Measurements from ENCODE around the gene FNTB.
A peak's percentile ranks its signal among the peaks of the same experiment; 100 is the strongest.

The FNTB gene

GRCh38 chr14:64960762-64961276 lies 25.9 kb upstream of the FNTB start:
- H3K4me1 ChIP-seq (ENCODE audit: control insufficient read depth, low read length) = no peaks in the 10 kb centered on the region
- H3K27me3 ChIP-seq (ENCODE audit: control insufficient read depth, low read length) = no peaks in the 10 kb centered on the region
- H3K9me2 ChIP-seq (replicated peaks; ENCODE audit: control insufficient read depth, low read length) = no peaks in the 10 kb centered on the region
- H3K4me3 ChIP-seq (ENCODE audit: low read length) = no peak overlapping the region
- no peaks in the 10 kb centered on the region for H3K79me2 ChIP-seq (ENCODE audit: control insufficient read depth, low read length)
- H3F3A ChIP-seq (ENCODE audit: control insufficient read depth, insufficient read depth) = no peaks in the 10 kb centered on the region
- no peaks in the 10 kb centered on the region for H3K9me3 ChIP-seq (ENCODE audit: control insufficient read depth, insufficient read depth, low read length)
- no peaks in the 10 kb centered on the region for H3K36me3 ChIP-seq (ENCODE audit: control insufficient read depth, low read length)
- no peak overlapping the region for H3K4me2 ChIP-seq (ENCODE audit: low read length)
- TF ChIP-seq EZH2phosphoT487 (IDR thresholded peaks at IDR 0.05; ENCODE audit: borderline replicate concordance, low read length) (no peak), CTCF (IDR thresholded peaks at IDR 0.05; ENCODE audit: low read depth, low read length, poor library complexity, severe bottlenecking) (peak; percentile 23)
- H4K20me1 ChIP-seq (ENCODE audit: control insufficient read depth, insufficient read depth, low read depth, low read length) = no peaks in the 10 kb centered on the region
- no peak overlapping the region for H3K27ac ChIP-seq (ENCODE audit: low read depth, low read length)

- Histone ChIP-seq H3K4me1 (ENCODE audit: control insufficient read depth, low read length) (no peaks in the 10 kb centered on the region), H4K20me1 (ENCODE audit: control insufficient read depth, insufficient read depth, low read depth, low read length) (no peaks in the 10 kb centered on the region), H3K27ac (ENCODE audit: low read depth, low read length) (no peak overlapping the region), H3F3A (ENCODE audit: control insufficient read depth, insufficient read depth) (no peaks in the 10 kb centered on the region), H3K79me2 (ENCODE audit: control insufficient read depth, low read length) (no peaks in the 10 kb centered on the region), H3K9me3 (ENCODE audit: control insufficient read depth, insufficient read depth, low read length) (no peaks in the 10 kb centered on the region), H3K36me3 (ENCODE audit: control insufficient read depth, low read length) (no peaks in the 10 kb centered on the region), H3K27me3 (ENCODE audit: control insufficient read depth, low read length) (no peaks in the 10 kb centered on the region), H3K4me3 (ENCODE audit: low read length) (no peak overlapping the region), H3K4me2 (ENCODE audit: low read length) (no peak overlapping the region), H3K9me2 (replicated peaks; ENCODE audit: control insufficient read depth, low read length) (no peaks in the 10 kb centered on the region)
- TF ChIP-seq CTCF (IDR thresholded peaks at IDR 0.05; ENCODE audit: low read depth, low read length, poor library complexity, severe bottlenecking) (peak; percentile 33), EZH2phosphoT487 (IDR thresholded peaks at IDR 0.05; ENCODE audit: borderline replicate concordance, low read length) (no peak)
These were observed 23.1 kb upstream of the FNTB start for GRCh38 chr14:64963611-64964010.

- Histone ChIP-seq H4K20me1 (ENCODE audit: control insufficient read depth, insufficient read depth, low read depth, low read length) (no peaks in the 10 kb centered on the region), H3K4me3 (ENCODE audit: low read length) (no peak overlapping the region), H3F3A (ENCODE audit: control insufficient read depth, insufficient read depth) (no peaks in the 10 kb centered on the region), H3K9me2 (replicated peaks; ENCODE audit: control insufficient read depth, low read length) (no peaks in the 10 kb centered on the region), H3K4me1 (ENCODE audit: control insufficient read depth, low read length) (no peaks in the 10 kb centered on the region), H3K9me3 (ENCODE audit: control insufficient read depth, insufficient read depth, low read length) (no peaks in the 10 kb centered on the region), H3K4me2 (ENCODE audit: low read length) (no peak overlapping the region), H3K27me3 (ENCODE audit: control insufficient read depth, low read length) (peaks cover 11% of the 10 kb centered on the region), H3K27ac (ENCODE audit: low read depth, low read length) (no peak overlapping the region), H3K79me2 (ENCODE audit: control insufficient read depth, low read length) (no peaks in the 10 kb centered on the region), H3K36me3 (ENCODE audit: control insufficient read depth, low read length) (no peaks in the 10 kb centered on the region)
- TF ChIP-seq CTCF (IDR thresholded peaks at IDR 0.05; ENCODE audit: low read depth, low read length, poor library complexity, severe bottlenecking) (no peak), EZH2phosphoT487 (IDR thresholded peaks at IDR 0.05; ENCODE audit: borderline replicate concordance, low read length) (no peak)
These were observed 21.2 kb upstream of the FNTB start for GRCh38 chr14:64965356-64966000.
